IPS-11a (cell line): ENCODE data around the gene P4HA3.
A peak's percentile ranks its signal among the peaks of the same experiment; 100 is the strongest.
"Not testable (repeated sequence)": the region's sequence is repeated elsewhere in the genome, so short reads cannot be mapped to it uniquely, and the experiment has no call there.

ENCODE experiments used
- H3K4me3 ChIP-seq: one replicate; pipeline ENCODE4 v1.5.1; 2013; ENCODE audit warnings: low read depth, low read length, control low read depth

Gene P4HA3

DNA sequence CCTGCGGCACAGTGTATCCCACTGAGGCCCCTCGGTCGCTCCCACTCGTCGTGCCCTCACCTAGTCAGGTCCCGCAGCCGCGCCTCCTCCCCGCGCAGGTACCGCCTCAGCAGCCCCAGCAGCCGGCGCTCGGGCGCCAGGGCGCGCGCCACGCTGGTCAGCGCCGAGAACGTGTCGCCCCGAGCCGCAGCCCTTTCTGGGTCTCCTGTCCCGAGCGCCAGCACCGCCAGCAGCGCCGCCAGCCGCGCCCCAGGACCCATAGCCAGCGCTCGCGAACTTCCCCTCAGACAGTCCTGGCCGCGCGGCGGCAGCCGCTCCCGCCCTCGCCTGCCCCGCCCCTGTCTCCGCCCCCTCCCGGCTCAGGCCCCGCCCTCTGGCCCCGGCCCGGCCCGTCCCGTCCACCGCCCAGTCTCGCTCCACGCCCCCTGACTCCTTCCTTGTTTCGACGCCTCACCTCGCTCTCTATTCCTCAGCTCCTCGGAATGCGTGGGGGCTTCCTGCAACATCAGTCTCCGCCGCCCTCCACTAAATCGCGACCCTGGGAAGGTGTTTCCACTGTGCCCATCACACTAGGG is at the start of gene P4HA3:
Gene P4HA3 (minus strand): TSS at position 289 of the 575 bp plus-strand sequence. CDS start 29 bp downstream, at position 260.
- peak within 1 kb of the TSS; percentile 18 for H3K4me3 ChIP-seq

DNA sequence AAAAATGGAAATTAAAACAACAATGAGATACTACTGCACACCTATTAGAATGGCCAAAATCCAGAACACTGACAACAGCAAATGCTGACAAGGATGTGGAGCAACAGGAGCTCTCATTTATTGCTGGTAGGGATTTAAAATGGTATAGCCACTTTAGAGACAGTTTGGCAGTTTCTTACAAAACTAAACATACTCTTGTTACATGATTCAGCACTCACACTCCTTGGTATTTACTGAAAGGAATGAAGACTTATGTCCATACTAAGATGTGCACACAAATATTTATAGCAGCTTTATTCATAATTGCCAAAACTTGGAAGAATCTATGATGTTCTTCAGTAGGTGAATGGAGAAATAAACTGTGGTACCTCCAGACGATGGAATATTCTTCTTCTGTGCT is 46.0 kb upstream of the P4HA3 start:
- H3K4me3 ChIP-seq: no peak overlapping the region

- H3K4me3 ChIP-seq: no peak overlapping the region
Measured at GRCh38 chr11:74355626-74356025, 44.2 kb upstream of the P4HA3 start.

DNA sequence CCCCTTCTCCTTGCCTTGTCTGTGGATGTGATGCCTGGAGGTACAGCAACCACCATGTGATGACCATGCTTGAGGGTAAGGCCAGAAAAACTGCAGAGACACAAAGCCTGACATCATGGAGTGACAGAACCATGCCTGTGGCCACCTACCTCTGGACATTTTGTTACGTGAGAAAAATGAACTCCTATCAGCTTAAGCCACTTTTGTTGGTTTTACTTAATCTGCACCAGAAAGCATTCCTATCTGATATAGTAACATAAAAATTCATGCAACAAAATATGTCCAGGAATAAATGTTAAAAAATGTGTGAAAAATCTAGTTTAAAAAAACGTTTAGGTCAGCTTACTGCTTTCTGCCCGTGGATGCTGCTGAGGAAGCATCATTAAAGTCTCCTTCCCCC is 42.6 kb upstream of the P4HA3 start:
- no peak overlapping the region for H3K4me3 ChIP-seq

GRCh38 chr11:74347381-74347780 is 35.9 kb upstream of the P4HA3 start:
- H3K4me3 ChIP-seq: no peak overlapping the region

GRCh38 chr11:74345420-74345819 is 34.0 kb upstream of the P4HA3 start:
- no peak overlapping the region for H3K4me3 ChIP-seq

DNA sequence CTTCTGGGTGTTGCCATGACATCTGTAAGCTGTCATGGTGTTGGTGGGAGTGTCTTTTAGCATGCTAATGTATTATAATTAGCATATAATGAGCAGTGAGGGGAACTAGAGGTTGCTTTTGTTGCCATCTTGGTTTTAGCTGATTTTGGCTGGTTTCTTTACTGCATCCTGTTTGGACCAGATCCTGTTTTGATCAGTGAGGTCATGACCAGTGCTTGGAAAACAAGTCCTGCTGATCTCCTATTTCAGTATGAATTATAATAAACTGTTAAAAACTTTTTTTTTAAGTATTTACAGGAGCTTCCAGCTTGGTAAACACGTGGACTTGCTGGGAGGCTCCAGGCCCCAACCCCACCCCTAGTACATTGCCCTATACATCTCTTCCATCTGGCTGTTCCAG is 30.5 kb upstream of the P4HA3 start:
- no peak overlapping the region for H3K4me3 ChIP-seq

DNA sequence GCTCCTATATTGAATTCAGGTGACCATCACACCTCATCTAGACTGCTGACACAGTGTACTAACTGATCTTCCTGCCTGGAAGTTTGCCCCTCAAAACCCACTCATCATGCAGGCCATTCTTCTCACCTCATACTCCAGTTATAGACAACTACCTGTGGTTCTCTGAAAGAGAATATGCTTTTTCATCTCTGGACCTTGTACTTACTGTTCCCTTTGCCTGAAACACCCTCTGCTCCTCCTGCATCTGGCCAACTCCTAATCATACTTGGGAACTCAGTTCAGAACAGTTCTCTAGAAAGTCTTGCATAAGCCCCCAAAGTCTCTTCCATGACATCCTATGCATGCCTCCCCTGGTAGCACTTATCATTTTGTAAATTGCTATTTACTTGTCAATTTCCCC is 28.2 kb upstream of the P4HA3 start:
- H3K4me3 ChIP-seq: no peak overlapping the region

DNA sequence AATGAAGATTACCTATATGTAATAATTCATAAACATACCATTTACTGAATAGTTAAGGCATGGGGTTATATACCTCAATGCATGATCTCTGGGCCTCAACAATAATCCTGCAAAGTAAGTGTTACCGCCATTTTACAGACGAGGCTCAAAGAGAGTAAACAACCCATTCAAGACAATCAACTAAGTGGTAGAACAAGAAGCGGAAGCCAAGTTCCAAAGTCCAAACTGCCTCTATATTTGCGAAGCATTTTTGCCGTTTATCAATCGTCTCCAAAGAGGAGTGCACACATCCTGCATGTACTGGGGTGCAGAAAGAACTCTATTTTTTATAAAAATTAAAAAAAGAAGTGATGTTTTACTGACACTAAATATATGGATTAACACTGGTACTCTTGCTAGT is 27.5 kb upstream of the P4HA3 start:
- H3K4me3 ChIP-seq: no peak overlapping the region

GRCh38 chr11:74333193-74333592 is 21.8 kb upstream of the P4HA3 start:
- H3K4me3 ChIP-seq: no peak overlapping the region

- no peak overlapping the region for H3K4me3 ChIP-seq
Measured at GRCh38 chr11:74332291-74332690, 20.9 kb upstream of the P4HA3 start.

DNA sequence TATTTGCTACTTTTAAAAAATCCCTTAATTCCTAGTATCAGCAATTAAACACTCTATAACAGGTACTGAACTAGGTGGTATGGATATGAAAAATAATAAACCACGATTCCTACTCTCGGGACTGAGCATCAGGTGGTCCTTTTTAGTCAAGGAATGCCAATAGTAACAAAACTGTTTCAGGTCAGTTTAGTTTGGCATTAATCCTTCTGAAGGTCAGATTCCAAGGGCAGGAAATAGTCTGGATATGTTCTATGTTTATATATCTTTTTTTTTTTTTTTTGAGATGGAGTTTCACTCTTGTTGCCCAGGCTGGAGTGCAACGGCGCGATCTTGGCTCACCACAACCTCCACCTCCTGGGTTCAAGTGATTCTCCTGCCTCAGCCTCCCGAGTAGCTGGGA is 19.6 kb upstream of the P4HA3 start:
- H3K4me3 ChIP-seq: not testable (repeated sequence)

GRCh38 chr11:74330075-74330858 is 18.8 kb upstream of the P4HA3 start:
- H3K4me3 ChIP-seq: no peak overlapping the region

- no peak overlapping the region for H3K4me3 ChIP-seq
Measured at GRCh38 chr11:74327076-74327475, 15.6 kb upstream of the P4HA3 start.

- H3K4me3 ChIP-seq: no peak overlapping the region
Measured at GRCh38 chr11:74326665-74327064, 15.2 kb upstream of the P4HA3 start.

- no peak overlapping the region for H3K4me3 ChIP-seq
Measured at GRCh38 chr11:74325649-74326645, 14.5 kb upstream of the P4HA3 start.

GRCh38 chr11:74322667-74323066 is 11.2 kb upstream of the P4HA3 start:
- no peak overlapping the region for H3K4me3 ChIP-seq

GRCh38 chr11:74321487-74322188 is 10.2 kb upstream of the P4HA3 start:
- H3K4me3 ChIP-seq: no peak overlapping the region

DNA sequence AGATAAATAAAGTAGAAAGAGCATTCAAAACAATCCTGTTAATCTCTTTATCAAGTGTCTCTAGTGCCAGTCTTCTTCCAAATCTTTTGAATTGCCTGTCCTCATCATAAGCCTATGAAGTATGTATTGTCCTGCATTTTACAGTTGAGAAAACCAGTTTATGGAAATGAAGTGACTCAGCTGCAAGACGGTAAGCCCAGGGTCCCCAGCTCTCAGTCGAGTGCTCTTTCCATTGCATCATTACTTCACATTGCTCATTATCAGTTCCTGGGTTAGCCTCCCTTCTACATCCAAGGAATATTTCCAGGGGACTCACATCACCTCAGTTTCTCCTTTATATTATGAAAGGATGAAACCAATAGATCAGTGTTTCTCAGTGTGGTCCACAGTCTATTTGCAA is 9.1 kb upstream of the P4HA3 start:
- H3K4me3 ChIP-seq: no peak overlapping the region

DNA sequence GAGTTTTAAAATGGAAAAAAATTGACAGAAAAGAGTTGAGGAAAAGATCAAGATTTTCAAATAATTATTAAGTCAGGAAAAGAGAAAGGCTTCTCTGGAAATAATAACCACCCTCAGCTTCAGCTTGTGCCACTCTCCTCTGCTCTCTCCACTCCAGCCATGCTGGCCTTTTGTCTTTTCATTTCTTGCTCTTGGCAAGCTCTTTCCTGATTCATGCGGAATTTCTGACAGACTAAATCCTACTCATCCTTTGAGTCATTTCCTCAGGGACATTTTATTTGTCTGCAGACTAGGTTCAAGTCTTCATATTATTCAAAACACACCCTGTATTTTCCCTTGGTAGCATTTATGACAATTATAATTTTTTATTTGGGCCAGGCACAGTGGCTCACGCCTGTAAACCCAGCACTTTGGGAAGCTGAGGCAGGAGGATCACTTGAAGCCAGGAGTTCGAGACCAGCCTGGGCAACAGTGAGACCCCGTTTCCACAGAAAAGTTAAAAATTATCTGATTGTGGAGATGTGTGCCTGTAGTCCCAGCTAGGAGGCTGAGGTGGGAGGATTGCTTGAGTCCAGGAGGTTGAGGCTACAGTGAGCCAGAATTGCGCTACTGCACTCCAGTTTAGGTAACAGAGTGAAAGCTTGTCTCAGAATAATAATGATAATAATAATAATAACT is 7.8 kb upstream of the P4HA3 start:
- no peak overlapping the region for H3K4me3 ChIP-seq
